K562 (cell line): ENCODE data around the gene DDX23. TPM values are rescaled to one million over a fixed set of nuclear protein-coding genes. Genes with fewer than 3 reads are reported as not detected.

Experiments used
- ADNP ChIP-seq: fragments of 200-800 bp; sonication (Bioruptor generic); IDR thresholded peaks from 2 replicates; pipeline ENCODE4 v1.6.1; 2016; ENCODE audit warnings: missing genetic modification characterization, missing compliant biosample characterization
- ARID4B ChIP-seq: sonication (generic); formaldehyde crosslinking; IDR thresholded peaks from 2 replicates; pipeline ENCODE4 v1.8.0; 2022; ENCODE audit warnings: mild to moderate bottlenecking, missing genetic modification reagents
- CHD2 ChIP-seq: IDR thresholded peaks from 2 replicates; pipeline ENCODE4 v1.6.1; 2011; ENCODE audit warnings: low read depth, low read length
- ILK ChIP-seq: fragments of 450-650 bp; IDR thresholded peaks from 2 replicates; pipeline ENCODE4 v1.6.1; 2016; ENCODE audit warnings: missing genetic modification characterization, low read depth, mild to moderate bottlenecking, missing compliant biosample characterization, moderate library complexity, borderline replicate concordance
- POLR2A ChIP-seq: fragments of 450-650 bp; conservative IDR thresholded peaks from 2 replicates; pipeline ENCODE4 v1.6.1; 2016
- TAF9B ChIP-seq: fragments of 450-650 bp; IDR thresholded peaks from 2 replicates; pipeline ENCODE4 v1.6.1; 2018; ENCODE audit warnings: mild to moderate bottlenecking; ENCODE audit not compliant: partially characterized antibody
- THRAP3 ChIP-seq: fragments of 450-650 bp; IDR thresholded peaks from 2 replicates; pipeline ENCODE4 v1.6.1; 2016; ENCODE audit warnings: mild to moderate bottlenecking, inconsistent platforms, borderline replicate concordance
- ZNF184 ChIP-seq: sonication (generic); formaldehyde crosslinking; IDR thresholded peaks from 2 replicates; pipeline ENCODE4 v1.5.0; 2020; ENCODE audit warnings: missing genetic modification reagents
- polyA plus RNA-seq, 8 experiments: library from polyadenylated mRNA; depleted of rRNA in 4 of 8; stranded (reverse) in 5 of 8; unstranded in 3 of 8; fragments of >200 nt; fragmentation: Nextera tagmentation in 2 of 8; fragmentation: Illumina TruSeq in 1 of 8; extraction: Ambion mirVana in 2 of 8; extraction: Trizol in 1 of 8; gene quantifications; 2 replicates each; pipeline versions ENCODE4 v1.2.1 to v1.2.3, GENCODE V29; 2011 to 2014; ENCODE audit warnings: inconsistent platforms in 1 of 8, missing spikeins in 1 of 8
- total RNA-seq, 7 experiments: library from RNA; depleted of rRNA in 6 of 7; stranded (reverse); fragments of >200 nt in 6 of 7; fragmentation: Illumina TruSeq in 2 of 7; extraction: Trizol in 2 of 7; gene quantifications; 2 replicates each; pipeline versions ENCODE4 v1.2.1 to v1.2.3, GENCODE V29; 2011 to 2021; ENCODE audit warnings: low replicate concordance in 1 of 7
- TF ChIP-seq, protein P1 (sequence below), 2 experiments: fragments of 450-650 bp in 1 of 2; sonication (generic) in 1 of 2; formaldehyde crosslinking in 1 of 2; IDR thresholded peaks; 2 replicates each; pipeline versions ENCODE4 v1.7.1 to v1.9.0; 2016 to 2022; ENCODE audit warnings: inconsistent platforms in 1 of 2, mild to moderate bottlenecking in 1 of 2, missing genetic modification reagents in 1 of 2
- TF ChIP-seq, protein P2 (sequence below): fragments of 450-650 bp; IDR thresholded peaks from 2 replicates; pipeline ENCODE4 v1.6.1; 2016; ENCODE audit warnings: borderline replicate concordance

DDX23 gene
- total and polyA plus RNA-seq, 9 of the 15 experiments (the other 6 are each of a cell fraction or from before 2014, with no cell fraction given): 32.4 to 138 (median 104) TPM

- TF ChIP-seq, protein P1, sequence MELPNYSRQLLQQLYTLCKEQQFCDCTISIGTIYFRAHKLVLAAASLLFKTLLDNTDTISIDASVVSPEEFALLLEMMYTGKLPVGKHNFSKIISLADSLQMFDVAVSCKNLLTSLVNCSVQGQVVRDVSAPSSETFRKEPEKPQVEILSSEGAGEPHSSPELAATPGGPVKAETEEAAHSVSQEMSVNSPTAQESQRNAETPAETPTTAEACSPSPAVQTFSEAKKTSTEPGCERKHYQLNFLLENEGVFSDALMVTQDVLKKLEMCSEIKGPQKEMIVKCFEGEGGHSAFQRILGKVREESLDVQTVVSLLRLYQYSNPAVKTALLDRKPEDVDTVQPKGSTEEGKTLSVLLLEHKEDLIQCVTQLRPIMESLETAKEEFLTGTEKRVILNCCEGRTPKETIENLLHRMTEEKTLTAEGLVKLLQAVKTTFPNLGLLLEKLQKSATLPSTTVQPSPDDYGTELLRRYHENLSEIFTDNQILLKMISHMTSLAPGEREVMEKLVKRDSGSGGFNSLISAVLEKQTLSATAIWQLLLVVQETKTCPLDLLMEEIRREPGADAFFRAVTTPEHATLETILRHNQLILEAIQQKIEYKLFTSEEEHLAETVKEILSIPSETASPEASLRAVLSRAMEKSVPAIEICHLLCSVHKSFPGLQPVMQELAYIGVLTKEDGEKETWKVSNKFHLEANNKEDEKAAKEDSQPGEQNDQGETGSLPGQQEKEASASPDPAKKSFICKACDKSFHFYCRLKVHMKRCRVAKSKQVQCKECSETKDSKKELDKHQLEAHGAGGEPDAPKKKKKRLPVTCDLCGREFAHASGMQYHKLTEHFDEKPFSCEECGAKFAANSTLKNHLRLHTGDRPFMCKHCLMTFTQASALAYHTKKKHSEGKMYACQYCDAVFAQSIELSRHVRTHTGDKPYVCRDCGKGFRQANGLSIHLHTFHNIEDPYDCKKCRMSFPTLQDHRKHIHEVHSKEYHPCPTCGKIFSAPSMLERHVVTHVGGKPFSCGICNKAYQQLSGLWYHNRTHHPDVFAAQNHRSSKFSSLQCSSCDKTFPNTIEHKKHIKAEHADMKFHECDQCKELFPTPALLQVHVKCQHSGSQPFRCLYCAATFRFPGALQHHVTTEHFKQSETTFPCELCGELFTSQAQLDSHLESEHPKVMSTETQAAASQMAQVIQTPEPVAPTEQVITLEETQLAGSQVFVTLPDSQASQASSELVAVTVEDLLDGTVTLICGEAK (IDR thresholded peaks at IDR 0.05): peak; percentile 62
- TF ChIP-seq, protein P1 (CRISPR knock-in tag; IDR thresholded peaks at IDR 0.05): no peak
- TF ChIP-seq CHD2 (0 out of 2 replicates have a peak, but pooled peaks have one; percentile 26), ZNF184 (CRISPR knock-in tag) (no peak), ADNP (tag) (0 out of 2 replicates have a peak, but pooled peaks have one; percentile 32), POLR2A (peak; percentile 42), TAF9B (peak; percentile 45), ILK (no peak), THRAP3 (no peak), ARID4B (CRISPR knock-in tag) (peak; percentile 31; the same call in 1 of the 2 replicates)
- TF ChIP-seq, protein P2, sequence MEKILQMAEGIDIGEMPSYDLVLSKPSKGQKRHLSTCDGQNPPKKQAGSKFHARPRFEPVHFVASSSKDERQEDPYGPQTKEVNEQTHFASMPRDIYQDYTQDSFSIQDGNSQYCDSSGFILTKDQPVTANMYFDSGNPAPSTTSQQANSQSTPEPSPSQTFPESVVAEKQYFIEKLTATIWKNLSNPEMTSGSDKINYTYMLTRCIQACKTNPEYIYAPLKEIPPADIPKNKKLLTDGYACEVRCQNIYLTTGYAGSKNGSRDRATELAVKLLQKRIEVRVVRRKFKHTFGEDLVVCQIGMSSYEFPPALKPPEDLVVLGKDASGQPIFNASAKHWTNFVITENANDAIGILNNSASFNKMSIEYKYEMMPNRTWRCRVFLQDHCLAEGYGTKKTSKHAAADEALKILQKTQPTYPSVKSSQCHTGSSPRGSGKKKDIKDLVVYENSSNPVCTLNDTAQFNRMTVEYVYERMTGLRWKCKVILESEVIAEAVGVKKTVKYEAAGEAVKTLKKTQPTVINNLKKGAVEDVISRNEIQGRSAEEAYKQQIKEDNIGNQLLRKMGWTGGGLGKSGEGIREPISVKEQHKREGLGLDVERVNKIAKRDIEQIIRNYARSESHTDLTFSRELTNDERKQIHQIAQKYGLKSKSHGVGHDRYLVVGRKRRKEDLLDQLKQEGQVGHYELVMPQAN: no peak
These were observed 1.0 kb upstream of the DDX23 start (continued) for GRCh38 chr12:48852734-48853688.
